Neural progenitor cell (in vitro differentiated cells): Measurements from ENCODE around the gene CHD2.

Experiments
- CTCF ChIP-seq: fragments of 200-600 bp; sonication (generic); IDR thresholded peaks from 2 replicates; pipeline ENCODE4 v1.5.1; 2017; ENCODE audit warnings: antibody characterized with exemption, mild to moderate bottlenecking
- EZH2 ChIP-seq: fragments of 200-600 bp; sonication (generic); IDR thresholded peaks from 2 replicates; pipeline ENCODE4 v1.6.1; 2017; ENCODE audit warnings: antibody characterized with exemption, mild to moderate bottlenecking, moderate library complexity

- TF ChIP-seq CTCF: no peak
- TF ChIP-seq EZH2: no peak
Measured at GRCh38 chr15:92903966-92904721, 4.0 kb downstream of the CHD2 start.
